ENCODE results near the gene MMS22L. TPM values are rescaled to one million over a fixed set of nuclear protein-coding genes. Genes with fewer than 3 reads are reported as not detected.

MMS22L gene
- polyA plus RNA-seq, 1 experiment: 4.3 TPM

DNA sequence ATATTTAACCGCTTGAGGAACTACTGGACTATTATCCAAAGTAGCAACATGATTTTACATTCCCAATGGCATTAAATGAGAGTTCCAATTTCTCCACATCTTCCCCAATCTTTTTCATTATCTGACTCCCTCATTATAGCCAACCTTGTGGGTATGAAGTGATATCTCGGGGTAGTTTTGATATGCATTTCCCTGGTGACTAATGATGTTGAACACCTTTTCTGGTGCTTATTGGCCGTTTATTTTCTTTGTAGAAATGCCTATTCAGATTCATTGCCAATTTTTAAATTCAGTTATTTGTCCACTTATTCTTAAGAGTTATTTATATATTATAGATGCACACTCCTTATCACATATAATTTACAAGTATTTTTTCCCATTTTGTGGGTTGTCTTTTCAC is 129.0 kb downstream of the MMS22L start:
- Histone ChIP-seq H3K4me3 (ENCODE audit: low read depth, low read length) (no peak overlapping the region), H3K36me3 (ENCODE audit: control insufficient read depth, insufficient read depth, low read length) (no peaks in the 10 kb centered on the region), H3K27me3 (ENCODE audit: control insufficient read depth, insufficient read depth, low read length) (no peaks in the 10 kb centered on the region)
- TF ChIP-seq, protein P1, sequence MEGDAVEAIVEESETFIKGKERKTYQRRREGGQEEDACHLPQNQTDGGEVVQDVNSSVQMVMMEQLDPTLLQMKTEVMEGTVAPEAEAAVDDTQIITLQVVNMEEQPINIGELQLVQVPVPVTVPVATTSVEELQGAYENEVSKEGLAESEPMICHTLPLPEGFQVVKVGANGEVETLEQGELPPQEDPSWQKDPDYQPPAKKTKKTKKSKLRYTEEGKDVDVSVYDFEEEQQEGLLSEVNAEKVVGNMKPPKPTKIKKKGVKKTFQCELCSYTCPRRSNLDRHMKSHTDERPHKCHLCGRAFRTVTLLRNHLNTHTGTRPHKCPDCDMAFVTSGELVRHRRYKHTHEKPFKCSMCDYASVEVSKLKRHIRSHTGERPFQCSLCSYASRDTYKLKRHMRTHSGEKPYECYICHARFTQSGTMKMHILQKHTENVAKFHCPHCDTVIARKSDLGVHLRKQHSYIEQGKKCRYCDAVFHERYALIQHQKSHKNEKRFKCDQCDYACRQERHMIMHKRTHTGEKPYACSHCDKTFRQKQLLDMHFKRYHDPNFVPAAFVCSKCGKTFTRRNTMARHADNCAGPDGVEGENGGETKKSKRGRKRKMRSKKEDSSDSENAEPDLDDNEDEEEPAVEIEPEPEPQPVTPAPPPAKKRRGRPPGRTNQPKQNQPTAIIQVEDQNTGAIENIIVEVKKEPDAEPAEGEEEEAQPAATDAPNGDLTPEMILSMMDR (IDR thresholded peaks at IDR 0.05; ENCODE audit: insufficient read depth, low read depth, low read length): no peak
- ChIA-PET CTCF (no interaction called here), POLR2A (no interaction called here)
- DNase-seq (ENCODE audit: low read depth): no peak

- Histone ChIP-seq H3K36me3 (ENCODE audit: control insufficient read depth, insufficient read depth, low read length) (no peaks in the 10 kb centered on the region; the same call in 1 of the 2 replicates), H3K27me3 (ENCODE audit: control insufficient read depth, insufficient read depth, low read length) (no peaks in the 10 kb centered on the region), H3K4me3 (ENCODE audit: low read depth, low read length) (no peak overlapping the region)
- ChIA-PET CTCF (no interaction called here), POLR2A (no interaction called here)
- no peak for DNase-seq (ENCODE audit: low read depth)
- TF ChIP-seq, protein P1 (IDR thresholded peaks at IDR 0.05; ENCODE audit: insufficient read depth, low read depth, low read length): no peak
These were observed 131.4 kb downstream of the MMS22L start for GRCh38 chr6:97151601-97152000.

GRCh38 chr6:97150932-97151331 is 132.1 kb downstream of the MMS22L start:
- Histone ChIP-seq H3K36me3 (ENCODE audit: control insufficient read depth, insufficient read depth, low read length) (no peaks in the 10 kb centered on the region; the same call in 1 of the 2 replicates), H3K27me3 (ENCODE audit: control insufficient read depth, insufficient read depth, low read length) (no peaks in the 10 kb centered on the region), H3K4me3 (ENCODE audit: low read depth, low read length) (no peak overlapping the region)
- TF ChIP-seq, protein P1 (IDR thresholded peaks at IDR 0.05; ENCODE audit: insufficient read depth, low read depth, low read length): no peak
- ChIA-PET POLR2A (no interaction called here), CTCF (no interaction called here)
- no peak for DNase-seq (ENCODE audit: low read depth)

DNA sequence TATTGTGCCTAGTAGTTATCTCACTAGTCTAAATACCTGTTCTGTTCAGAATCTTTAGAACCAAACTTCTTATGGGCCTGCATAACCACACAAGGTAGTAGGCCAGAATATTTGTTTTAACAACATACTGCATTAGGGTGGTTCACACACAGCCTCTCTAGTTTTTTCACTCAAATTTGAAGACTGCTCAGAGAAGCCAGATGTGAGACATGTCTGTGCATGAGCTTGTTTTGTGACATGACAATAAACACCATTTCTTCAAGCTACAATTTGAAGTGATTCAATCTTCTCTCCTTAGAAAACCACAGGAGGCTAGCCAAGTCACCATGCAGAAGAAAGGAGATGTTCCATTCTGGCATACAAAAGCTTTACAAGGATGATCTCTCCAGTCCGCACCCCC is 135.6 kb downstream of the MMS22L start:
- TF ChIP-seq, protein P1 (IDR thresholded peaks at IDR 0.05; ENCODE audit: insufficient read depth, low read depth, low read length): no peak
- no peak overlapping the region for H3K4me3 ChIP-seq (ENCODE audit: low read depth, low read length)
- H3K36me3 ChIP-seq (ENCODE audit: control insufficient read depth, insufficient read depth, low read length): no peaks in the 10 kb centered on the region; the same call in 1 of the 2 replicates
- DNase-seq (ENCODE audit: low read depth): no peak
- ChIA-PET CTCF (no interaction called here), POLR2A (no interaction called here)
- H3K27me3 ChIP-seq (ENCODE audit: control insufficient read depth, insufficient read depth, low read length): no peaks in the 10 kb centered on the region

- ChIA-PET CTCF (interaction anchor here (0.7 kb wide), 1 partner anchor 34 kb away, joined by 4 read pairs; no protein-coding TSS in a partner anchor), POLR2A (no interaction called here)
- DNase-seq (ENCODE audit: low read depth): no peak
- H3K36me3 ChIP-seq (ENCODE audit: control insufficient read depth, insufficient read depth, low read length): no peaks in the 10 kb centered on the region; the same call in 1 of the 2 replicates
- TF ChIP-seq, protein P1 (IDR thresholded peaks at IDR 0.05; ENCODE audit: insufficient read depth, low read depth, low read length): no peak
- H3K27me3 ChIP-seq (ENCODE audit: control insufficient read depth, insufficient read depth, low read length): no peaks in the 10 kb centered on the region
- no peak overlapping the region for H3K4me3 ChIP-seq (ENCODE audit: low read depth, low read length)
These were observed 137.3 kb downstream of the MMS22L start for GRCh38 chr6:97145691-97146090.

Measured in BJ (cell line).